A549 (cell line): ENCODE measurements around the gene FAM217B. TPM values are rescaled to one million over a fixed set of nuclear protein-coding genes. Genes with fewer than 3 reads are reported as not detected.

Source experiments
- ATAC-seq, 2 experiments: fragments of 200-7000 bp in 1 of 2; fragments of >200 bp in 1 of 2; cut with Nextera tagmentation in 1 of 2; cut with Tn5 transposase in 1 of 2; 3 replicates each; pipeline versions ENCODE4 v1.8.0 to v1.9.1; 2018 to 2020; ENCODE audit warnings: mild to moderate bottlenecking in 1 of 2, moderate library complexity in 1 of 2
- CTCF ChIA-PET: fragments of 300-600 bp; sonication (Branson Sonifier 250); formaldehyde crosslinking; extraction: SDS; loops from one replicate; lab custom pipeline; 2021; ENCODE audit warnings: antibody characterized with exemption, inconsistent platforms; lab: Yijun Ruan, JAX
- POLR2A ChIA-PET: fragments of 350-600 bp; formaldehyde crosslinking; extraction: SDS; loops from one replicate; lab custom pipeline; 2021; ENCODE audit warnings: antibody characterized with exemption, inconsistent platforms; lab: Yijun Ruan, JAX
- DNase-seq, 2 experiments: peaks; one replicate each; pipeline versions ENCODE4 v3.0.0 to v3.0.0-alpha.2; 2011 to 2016; ENCODE audit warnings: low read depth in 1 of 2, low spot score in 1 of 2
- FAIRE-seq: peaks from 2 replicates; lab custom pipeline; 2011; peaks lifted over from hg19 to GRCh38; lab: Jason Lieb, UNC
- H3K27ac ChIP-seq, 2 experiments: fragments of >200 bp; sonication (Bioruptor Twin); formaldehyde crosslinking; 3 replicates each; pipeline ENCODE4 v1.5.1; 2016 to 2017
- H3K4me1 ChIP-seq: fragments of >200 bp; sonication (Bioruptor Twin); formaldehyde crosslinking; 3 replicates; pipeline ENCODE4 v1.6.1; 2016
- H3K4me2 ChIP-seq: fragments of >200 bp; sonication (Bioruptor Twin); formaldehyde crosslinking; 3 replicates; pipeline ENCODE4 v1.6.1; 2016
- H3K4me3 ChIP-seq: fragments of >200 bp; sonication (Bioruptor Twin); formaldehyde crosslinking; 3 replicates; pipeline ENCODE4 v1.5.1; 2016
- H3K9me3 ChIP-seq: fragments of >200 bp; sonication (Bioruptor Twin); formaldehyde crosslinking; 3 replicates; pipeline ENCODE4 v1.6.1; 2016
- BHLHE40 ChIP-seq: IDR thresholded peaks from 2 replicates; pipeline ENCODE4 v1.6.1; 2012; ENCODE audit warnings: low read depth, low read length, inconsistent platforms
- CBX2 ChIP-seq: fragments of 200-600 bp; sonication (generic); IDR thresholded peaks from 2 replicates; pipeline ENCODE4 v1.6.1; 2016; ENCODE audit warnings: low read depth, mild to moderate bottlenecking, borderline replicate concordance
- CHD2 ChIP-seq: fragments of 150-350 bp; IDR thresholded peaks from 2 replicates; pipeline ENCODE4 v1.6.1; 2014; ENCODE audit warnings: low read length; ENCODE audit not compliant: partially characterized antibody
- EHF ChIP-seq: fragments of 250-450 bp; sonication (Bioruptor Pico); IDR thresholded peaks from 2 replicates; pipeline ENCODE4 v1.5.0; 2020; ENCODE audit warnings: mild to moderate bottlenecking
- ESRRA ChIP-seq: fragments of 150-350 bp; IDR thresholded peaks from 2 replicates; pipeline ENCODE4 v1.6.1; 2014; ENCODE audit warnings: mild to moderate bottlenecking, low read length, borderline replicate concordance
- FOSL2 ChIP-seq, 2 experiments: fragments of 450-650 bp in 1 of 2; fragments of >200 bp in 1 of 2; sonication (Bioruptor Twin) in 1 of 2; formaldehyde crosslinking; IDR thresholded peaks; 2 replicates each; pipeline versions ENCODE4 v1.5.0 to v1.6.1; 2016 to 2020; ENCODE audit warnings: mild to moderate bottlenecking in 1 of 2, moderate library complexity in 1 of 2
- GATA3 ChIP-seq: IDR thresholded peaks from 2 replicates; pipeline ENCODE4 v1.6.1; 2012; ENCODE audit warnings: borderline replicate concordance
- HDAC2 ChIP-seq: fragments of 200-600 bp; sonication (generic); IDR thresholded peaks from 2 replicates; pipeline ENCODE4 v1.6.1; 2016
- HOXA7 ChIP-seq: fragments of 250-450 bp; sonication (Bioruptor Pico); IDR thresholded peaks from 2 replicates; pipeline ENCODE4 v1.5.0; 2020; ENCODE audit warnings: mild to moderate bottlenecking, moderate library complexity
- HOXB13 ChIP-seq: fragments of 250-450 bp; sonication (Bioruptor Pico); IDR thresholded peaks from 2 replicates; pipeline ENCODE4 v1.5.0; 2020; ENCODE audit warnings: low read depth, mild to moderate bottlenecking, moderate library complexity
- KDM1A ChIP-seq: fragments of 200-600 bp; sonication (generic); IDR thresholded peaks from 2 replicates; pipeline ENCODE4 v1.6.1; 2016; ENCODE audit warnings: low read depth, mild to moderate bottlenecking
- KDM5A ChIP-seq: fragments of 200-600 bp; sonication (generic); IDR thresholded peaks from 2 replicates; pipeline ENCODE4 v1.6.1; 2016; ENCODE audit warnings: antibody characterized with exemption, mild to moderate bottlenecking
- MAFK ChIP-seq: fragments of 450-650 bp; IDR thresholded peaks from 2 replicates; pipeline ENCODE4 v1.6.1; 2014; ENCODE audit not compliant: partially characterized antibody
- MYC ChIP-seq: IDR thresholded peaks from 2 replicates; pipeline ENCODE4 v1.6.1; 2012; ENCODE audit warnings: mild to moderate bottlenecking, inconsistent platforms, low read length, improper control_type of control experiment, borderline replicate concordance
- NFE2L2 ChIP-seq: fragments of 150-350 bp; conservative IDR thresholded peaks from 2 replicates; pipeline ENCODE4 v1.6.1; 2014; ENCODE audit warnings: low read length
- NPAS2 ChIP-seq: fragments of 250-450 bp; sonication (Bioruptor Pico); IDR thresholded peaks from 2 replicates; pipeline ENCODE4 v1.8.0; 2022; ENCODE audit warnings: mild to moderate bottlenecking, moderate library complexity, borderline replicate concordance
- PHF8 ChIP-seq: fragments of 200-600 bp; sonication (generic); IDR thresholded peaks from 2 replicates; pipeline ENCODE4 v1.6.1; 2016; ENCODE audit warnings: low read depth, mild to moderate bottlenecking, antibody characterized with exemption, moderate library complexity, borderline replicate concordance
- POLR2AphosphoS2 ChIP-seq: conservative IDR thresholded peaks from 2 replicates; pipeline ENCODE4 v1.6.1; 2012; ENCODE audit warnings: low read length, improper control_type of control experiment, inconsistent platforms
- RARB ChIP-seq: fragments of 250-450 bp; sonication (Bioruptor Pico); IDR thresholded peaks from 2 replicates; pipeline ENCODE4 v1.8.0; 2021; ENCODE audit warnings: mild to moderate bottlenecking, moderate library complexity
- RNF2 ChIP-seq: fragments of 200-600 bp; sonication (generic); IDR thresholded peaks from 2 replicates; pipeline ENCODE4 v1.6.1; 2016; ENCODE audit warnings: low read depth, mild to moderate bottlenecking, antibody characterized with exemption, moderate library complexity, borderline replicate concordance
- SREBF2 ChIP-seq: fragments of 450-650 bp; IDR thresholded peaks from 2 replicates; pipeline ENCODE4 v1.6.1; 2014; ENCODE audit warnings: mild to moderate bottlenecking, moderate library complexity
- TFCP2L1 ChIP-seq: fragments of 250-450 bp; sonication (Bioruptor Pico); IDR thresholded peaks from 2 replicates; pipeline ENCODE4 v1.5.0; 2021; ENCODE audit warnings: mild to moderate bottlenecking
- TP53 ChIP-seq: fragments of 250-450 bp; sonication (Bioruptor Pico); IDR thresholded peaks from 2 replicates; pipeline ENCODE4 v1.5.0; 2021; ENCODE audit warnings: mild to moderate bottlenecking, moderate library complexity
- ZNF302 ChIP-seq: fragments of 250-450 bp; sonication (Bioruptor Pico); IDR thresholded peaks from 2 replicates; pipeline ENCODE4 v1.9.0; 2021; ENCODE audit warnings: inconsistent platforms, mild to moderate bottlenecking, moderate library complexity
- WGBS: methylation state at CpG from one replicate; pipeline ENCODE4 v1.1.6; 2017; ENCODE audit errors: missing lambda C conversion rate; 5-methylcytosine and 5-hydroxymethylcytosine counted together
- polyA plus RNA-seq, 4 experiments: library from polyadenylated mRNA; depleted of rRNA in 3 of 4; stranded (reverse); fragments of >200 nt; fragmentation: RNase III in 1 of 4; extraction: RNeasy Plus Mini Kit Qiagen cat#74134 plus additional on column Dnase treatment in 1 of 4; gene quantifications; 2 replicates in 3 of 4; 3 replicates in 1 of 4; pipeline ENCODE4 v1.2.3, GENCODE V29; 2011 to 2017
- TF ChIP-seq, protein P1 (sequence below): fragments of 250-450 bp; sonication (Bioruptor Pico); IDR thresholded peaks from 2 replicates; pipeline ENCODE4 v1.5.0; 2021; ENCODE audit warnings: mild to moderate bottlenecking, moderate library complexity, borderline replicate concordance
- TF ChIP-seq, protein P2 (sequence below): IDR thresholded peaks from 2 replicates; pipeline ENCODE4 v1.6.1; 2012; ENCODE audit warnings: low read depth, borderline replicate concordance
- TF ChIP-seq, protein P3 (sequence below): fragments of 450-650 bp; IDR thresholded peaks from 2 replicates; pipeline ENCODE4 v1.6.1; 2014; ENCODE audit warnings: antibody characterized with exemption
- TF ChIP-seq, protein P4 (sequence below): fragments of 250-450 bp; sonication (Bioruptor Pico); IDR thresholded peaks from 2 replicates; pipeline ENCODE4 v1.5.0; 2020; ENCODE audit warnings: low read depth, mild to moderate bottlenecking, moderate library complexity

Gene FAM217B
- polyA plus RNA-seq, 2 of the 4 experiments (the other 2 are of a cell fraction) = 6.2 to 11.6 TPM

DNA sequence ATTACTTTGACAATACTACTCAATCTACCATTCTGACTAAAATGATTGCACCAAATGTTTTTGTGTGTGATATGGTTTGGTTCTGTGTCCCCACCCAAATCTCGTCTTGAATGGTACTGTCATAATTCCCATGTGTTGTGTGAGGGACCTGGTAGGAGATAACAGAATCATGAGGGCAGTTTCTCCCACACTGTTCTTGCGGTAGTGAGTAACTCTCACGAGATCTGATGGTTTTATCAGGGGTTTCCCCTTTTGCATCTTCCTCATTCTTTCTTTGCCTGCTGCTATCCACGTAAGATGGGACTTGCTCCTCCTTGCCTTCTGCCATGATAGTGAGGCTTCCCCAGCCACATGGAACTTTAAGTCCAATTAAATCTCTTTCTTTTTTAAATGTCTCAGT, 27.6 kb upstream of the FAM217B start:
- TF ChIP-seq NFE2L2 = no peak
- no peak for TF ChIP-seq MAFK
- no peak for TF ChIP-seq HOXB13
- TF ChIP-seq MYC = no peak
- TF ChIP-seq, protein P1, sequence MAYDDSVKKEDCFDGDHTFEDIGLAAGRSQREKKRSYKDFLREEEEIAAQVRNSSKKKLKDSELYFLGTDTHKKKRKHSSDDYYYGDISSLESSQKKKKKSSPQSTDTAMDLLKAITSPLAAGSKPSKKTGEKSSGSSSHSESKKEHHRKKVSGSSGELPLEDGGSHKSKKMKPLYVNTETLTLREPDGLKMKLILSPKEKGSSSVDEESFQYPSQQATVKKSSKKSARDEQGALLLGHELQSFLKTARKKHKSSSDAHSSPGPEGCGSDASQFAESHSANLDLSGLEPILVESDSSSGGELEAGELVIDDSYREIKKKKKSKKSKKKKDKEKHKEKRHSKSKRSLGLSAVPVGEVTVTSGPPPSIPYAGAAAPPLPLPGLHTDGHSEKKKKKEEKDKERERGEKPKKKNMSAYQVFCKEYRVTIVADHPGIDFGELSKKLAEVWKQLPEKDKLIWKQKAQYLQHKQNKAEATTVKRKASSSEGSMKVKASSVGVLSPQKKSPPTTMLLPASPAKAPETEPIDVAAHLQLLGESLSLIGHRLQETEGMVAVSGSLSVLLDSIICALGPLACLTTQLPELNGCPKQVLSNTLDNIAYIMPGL (CRISPR knock-in tag) = no peak
- TF ChIP-seq BHLHE40 = no peak
- no peak for TF ChIP-seq KDM1A
- no peak for TF ChIP-seq CBX2
- TF ChIP-seq EHF (CRISPR knock-in tag) = no peak
- no peak for TF ChIP-seq PHF8
- TF ChIP-seq, protein P2, sequence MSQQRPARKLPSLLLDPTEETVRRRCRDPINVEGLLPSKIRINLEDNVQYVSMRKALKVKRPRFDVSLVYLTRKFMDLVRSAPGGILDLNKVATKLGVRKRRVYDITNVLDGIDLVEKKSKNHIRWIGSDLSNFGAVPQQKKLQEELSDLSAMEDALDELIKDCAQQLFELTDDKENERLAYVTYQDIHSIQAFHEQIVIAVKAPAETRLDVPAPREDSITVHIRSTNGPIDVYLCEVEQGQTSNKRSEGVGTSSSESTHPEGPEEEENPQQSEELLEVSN = no peak
- no peak for TF ChIP-seq TFCP2L1 (CRISPR knock-in tag)
- TF ChIP-seq RNF2 = no peak
- no peak for TF ChIP-seq CHD2
- no peak for TF ChIP-seq HDAC2
- TF ChIP-seq NPAS2 (CRISPR knock-in tag) = no peak
- TF ChIP-seq KDM5A = no peak
- TF ChIP-seq TP53 (CRISPR knock-in tag) = no peak
- TF ChIP-seq, all 56 proteins: peak for 0
- POLR2A ChIA-PET = no interaction called here
- FAIRE-seq = no peak

DNA sequence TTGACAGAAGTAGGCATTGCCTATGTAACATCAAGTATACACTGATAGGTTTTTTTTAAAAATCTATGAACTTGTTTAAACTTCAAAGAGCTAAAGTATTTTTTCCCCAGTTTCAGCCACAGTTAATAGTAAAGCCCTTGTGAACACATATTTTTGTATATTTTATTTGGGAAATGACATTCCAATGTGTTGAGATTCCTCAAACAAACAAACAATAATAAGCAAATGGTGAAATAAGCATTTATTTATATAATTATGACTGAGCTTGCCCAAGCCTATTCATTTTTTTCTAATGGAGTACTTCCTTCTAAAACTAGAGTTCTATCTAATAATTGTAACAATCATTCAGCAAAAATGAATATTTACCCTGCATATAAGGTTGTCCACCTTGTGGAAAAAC, 19.2 kb upstream of the FAM217B start:
- TF ChIP-seq KDM1A = no peak
- H3K27ac ChIP-seq = no peak overlapping the region
- ATAC-seq (no peak), DNase-seq (no peak), FAIRE-seq (no peak)
- CTCF ChIA-PET = no interaction called here
- POLR2A ChIA-PET = no interaction called here
- H3K4me1 ChIP-seq = peaks cover 12% of the 10 kb centered on the region; the same call in 1 of the 3 replicates
- H3K9me3 ChIP-seq = no peaks in the 10 kb centered on the region
- peak overlapping the region; percentile 7; the same call in 2 of the 3 replicates for H3K4me2 ChIP-seq
- H3K4me3 ChIP-seq = no peak overlapping the region

More for the DNA sequence above, 27.6 kb upstream of the FAM217B start:
- ATAC-seq (no peak), DNase-seq (no peak)
- Histone ChIP-seq H3K4me1 (no peaks in the 10 kb centered on the region), H3K27ac (no peak overlapping the region), H3K4me2 (no peak overlapping the region), H3K4me3 (no peak overlapping the region), H3K9me3 (no peaks in the 10 kb centered on the region)
- WGBS = 70% methylated on average over 4 of the region's 4 CpGs
- CTCF ChIA-PET = interaction anchor here (1.2 to 1.7 kb wide), 2 partner anchors 21 to 28 kb away, joined by 3 to 6 read pairs; partner anchors contain the start of genes FAM217B, PPP1R3D and SYCP2

DNA sequence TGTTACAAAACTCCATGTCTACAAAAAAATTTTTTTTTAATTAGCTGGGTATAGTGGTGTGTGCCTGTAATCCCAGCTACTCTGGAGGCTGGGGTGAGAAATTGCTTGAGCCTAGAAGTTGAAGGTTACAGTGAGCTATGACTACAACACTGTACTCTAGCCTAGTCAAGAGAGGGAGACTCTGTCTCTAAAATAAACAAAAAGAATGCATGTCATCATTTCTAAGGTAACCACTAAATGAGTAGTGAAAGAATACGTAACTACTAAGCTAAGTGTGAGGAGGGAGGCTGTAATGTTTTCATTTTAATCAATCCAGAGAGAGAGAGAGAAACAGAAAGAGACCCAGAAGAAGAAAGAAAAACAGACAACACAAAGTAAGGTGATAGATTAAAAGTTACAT, 16.7 kb upstream of the FAM217B start:
- H3K27ac ChIP-seq = no peak overlapping the region
- H3K4me1 ChIP-seq = peaks cover 12% of the 10 kb centered on the region; the same call in 1 of the 3 replicates
- TF ChIP-seq ESRRA (no peak), ZNF302 (CRISPR knock-in tag) (no peak), GATA3 (no peak), KDM5A (no peak), MAFK (no peak), HOXA7 (CRISPR knock-in tag) (no peak), RARB (CRISPR knock-in tag) (no peak), KDM1A (no peak), POLR2AphosphoS2 (no peak), SREBF2 (no peak), FOSL2 (IDR thresholded peaks at IDR 0.05) (no peak), FOSL2 (CRISPR knock-in tag; IDR thresholded peaks at IDR 0.05) (no peak)
- TF ChIP-seq, protein P3, sequence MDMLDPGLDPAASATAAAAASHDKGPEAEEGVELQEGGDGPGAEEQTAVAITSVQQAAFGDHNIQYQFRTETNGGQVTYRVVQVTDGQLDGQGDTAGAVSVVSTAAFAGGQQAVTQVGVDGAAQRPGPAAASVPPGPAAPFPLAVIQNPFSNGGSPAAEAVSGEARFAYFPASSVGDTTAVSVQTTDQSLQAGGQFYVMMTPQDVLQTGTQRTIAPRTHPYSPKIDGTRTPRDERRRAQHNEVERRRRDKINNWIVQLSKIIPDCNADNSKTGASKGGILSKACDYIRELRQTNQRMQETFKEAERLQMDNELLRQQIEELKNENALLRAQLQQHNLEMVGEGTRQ = no peak
- TF ChIP-seq, protein P4, sequence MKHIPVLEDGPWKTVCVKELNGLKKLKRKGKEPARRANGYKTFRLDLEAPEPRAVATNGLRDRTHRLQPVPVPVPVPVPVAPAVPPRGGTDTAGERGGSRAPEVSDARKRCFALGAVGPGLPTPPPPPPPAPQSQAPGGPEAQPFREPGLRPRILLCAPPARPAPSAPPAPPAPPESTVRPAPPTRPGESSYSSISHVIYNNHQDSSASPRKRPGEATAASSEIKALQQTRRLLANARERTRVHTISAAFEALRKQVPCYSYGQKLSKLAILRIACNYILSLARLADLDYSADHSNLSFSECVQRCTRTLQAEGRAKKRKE (CRISPR knock-in tag) = no peak
- no peaks in the 10 kb centered on the region for H3K9me3 ChIP-seq
- FAIRE-seq (no peak), ATAC-seq (no peak), DNase-seq (no peak)
- WGBS = 86% methylated on average over 1 of the region's 1 CpG
- ChIA-PET CTCF (interaction anchor here (0.6 to 1.7 kb wide), 2 partner anchors 11 to 140 kb away, joined by 3 to 5 read pairs; partner anchors contain the start of gene SYCP2), POLR2A (no interaction called here)
- H3K4me2 ChIP-seq = no peak overlapping the region
- no peak overlapping the region for H3K4me3 ChIP-seq
